Activated T-cell treated with anti-CD3 and anti-CD28 coated beads for 1 hour (primary cell): Measurements from ENCODE around the gene TBCC.
"Not testable (repeated sequence)": the region's sequence is repeated elsewhere in the genome, so short reads cannot be mapped to it uniquely, and the experiment has no call there.

Experiments used
- DNase-seq: peaks from one replicate; pipeline ENCODE4 v3.0.0-alpha.2; 2020; ENCODE audit warnings: low read depth

TBCC gene, protein sequence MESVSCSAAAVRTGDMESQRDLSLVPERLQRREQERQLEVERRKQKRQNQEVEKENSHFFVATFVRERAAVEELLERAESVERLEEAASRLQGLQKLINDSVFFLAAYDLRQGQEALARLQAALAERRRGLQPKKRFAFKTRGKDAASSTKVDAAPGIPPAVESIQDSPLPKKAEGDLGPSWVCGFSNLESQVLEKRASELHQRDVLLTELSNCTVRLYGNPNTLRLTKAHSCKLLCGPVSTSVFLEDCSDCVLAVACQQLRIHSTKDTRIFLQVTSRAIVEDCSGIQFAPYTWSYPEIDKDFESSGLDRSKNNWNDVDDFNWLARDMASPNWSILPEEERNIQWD

DNA sequence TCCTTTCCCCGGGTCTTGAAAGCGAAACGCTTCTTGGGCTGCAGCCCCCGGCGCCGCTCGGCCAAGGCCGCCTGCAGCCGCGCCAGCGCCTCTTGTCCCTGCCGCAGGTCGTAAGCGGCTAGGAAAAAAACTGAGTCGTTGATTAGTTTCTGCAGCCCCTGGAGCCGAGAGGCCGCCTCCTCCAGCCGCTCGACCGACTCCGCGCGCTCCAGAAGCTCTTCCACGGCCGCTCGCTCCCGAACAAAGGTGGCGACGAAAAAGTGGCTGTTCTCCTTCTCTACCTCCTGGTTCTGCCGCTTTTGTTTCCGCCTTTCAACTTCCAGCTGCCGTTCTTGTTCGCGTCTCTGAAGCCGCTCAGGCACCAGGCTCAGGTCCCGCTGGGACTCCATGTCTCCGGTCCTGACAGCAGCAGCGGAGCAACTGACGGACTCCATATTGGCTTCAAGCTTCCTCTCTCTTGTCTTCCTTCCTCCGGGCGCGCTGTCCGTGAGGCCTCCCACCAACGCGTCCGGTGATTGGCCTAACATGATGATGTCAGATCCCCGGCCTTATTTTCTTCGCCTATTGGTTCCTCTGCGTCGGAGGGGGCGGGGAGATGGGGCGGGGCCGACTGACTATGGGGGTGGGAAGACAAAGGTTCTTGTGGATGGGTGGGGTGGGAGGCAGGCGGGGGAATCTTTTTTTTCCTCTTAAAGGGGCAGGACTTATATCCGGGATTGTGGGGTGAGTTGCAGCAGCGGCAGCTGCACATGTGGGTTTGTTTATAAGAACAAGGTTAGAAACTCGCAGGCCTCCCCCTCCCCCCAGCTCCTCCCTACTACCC is at the start of gene TBCC:
Gene TBCC, minus strand, starts transcription at position 464 of the 823 bp plus-strand sequence. Its CDS starts 30 bp downstream, at position 434.
- DNase-seq = peak; percentile 89

GRCh38 chr6:42795651-42796050 is 49.7 kb upstream of the TBCC start:
- no peak for DNase-seq

- DNase-seq = no peak
These were observed 45.9 kb upstream of the TBCC start for GRCh38 chr6:42791706-42792320.

DNA sequence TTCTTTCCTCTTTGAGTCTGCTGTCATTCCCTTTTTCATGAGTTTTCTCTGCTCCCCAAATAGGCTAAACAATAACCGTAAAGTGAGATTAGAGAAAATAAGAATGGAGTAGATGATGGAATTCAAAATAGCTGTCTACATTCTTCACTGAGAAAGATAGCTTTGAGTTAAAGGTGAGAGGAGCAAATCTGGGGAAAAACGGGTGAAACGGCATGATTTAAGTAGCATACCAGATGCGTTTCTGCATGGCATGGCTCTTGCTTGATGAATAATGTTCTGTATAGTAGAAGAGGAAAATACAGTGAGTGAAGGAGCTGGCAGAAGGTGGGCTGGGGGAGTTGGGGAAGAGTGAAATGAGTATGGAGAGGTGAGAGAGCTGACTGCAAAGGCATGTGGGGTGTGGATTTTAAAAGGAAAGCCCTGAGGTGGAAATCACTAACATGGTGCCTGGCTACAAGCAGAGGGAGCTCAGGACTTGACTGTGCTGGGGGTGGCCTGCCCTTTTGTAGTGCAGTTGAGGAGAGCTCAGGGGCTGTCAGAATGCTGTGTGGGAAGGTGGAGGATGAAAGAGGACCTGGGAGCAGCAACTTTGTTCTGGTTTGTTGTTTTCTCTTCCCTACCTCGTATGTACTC is 44.8 kb upstream of the TBCC start:
- DNase-seq = no peak

DNA sequence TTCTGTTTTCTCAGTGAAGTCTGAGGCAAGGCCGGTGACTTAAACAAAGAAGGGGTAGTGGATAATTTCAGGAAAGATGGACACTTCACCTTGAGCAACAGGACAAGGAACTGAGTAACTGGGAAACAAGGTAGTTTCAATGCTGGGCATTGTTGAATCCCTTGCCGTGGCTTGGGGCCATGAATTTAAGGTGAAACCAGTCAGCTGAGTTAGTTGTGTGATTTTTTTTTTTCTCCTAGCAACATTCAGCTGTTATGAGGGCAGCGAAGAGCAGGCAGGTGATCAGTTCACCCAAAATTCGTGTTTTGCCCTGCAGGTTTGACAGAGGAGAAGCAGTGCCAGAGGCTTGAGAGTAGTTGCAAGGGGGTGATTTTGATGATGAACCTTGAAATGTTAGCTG is 42.8 kb upstream of the TBCC start:
- DNase-seq = no peak

DNA sequence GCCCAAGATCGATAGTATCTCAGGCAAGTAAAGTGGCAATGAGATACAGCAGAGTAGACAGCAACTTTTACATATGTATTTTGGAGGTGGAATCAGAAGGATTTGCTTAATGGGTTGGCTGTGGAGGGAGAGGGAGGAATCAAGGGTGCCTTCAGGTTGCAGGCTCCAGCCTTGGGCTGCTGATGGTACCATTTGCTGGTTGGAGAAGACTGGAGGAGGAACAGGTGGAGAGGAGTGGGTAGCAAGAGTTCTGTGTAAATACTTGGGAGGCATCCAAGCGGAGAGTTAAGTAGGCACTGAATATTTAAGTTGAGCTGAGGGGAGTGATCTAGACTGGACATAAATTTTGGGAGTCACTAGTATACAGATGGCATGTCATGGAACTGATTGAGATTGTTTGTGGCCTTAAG is 41.2 kb upstream of the TBCC start:
- no peak for DNase-seq

GRCh38 chr6:42786525-42786985 is 40.7 kb upstream of the TBCC start:
- DNase-seq = no peak

DNA sequence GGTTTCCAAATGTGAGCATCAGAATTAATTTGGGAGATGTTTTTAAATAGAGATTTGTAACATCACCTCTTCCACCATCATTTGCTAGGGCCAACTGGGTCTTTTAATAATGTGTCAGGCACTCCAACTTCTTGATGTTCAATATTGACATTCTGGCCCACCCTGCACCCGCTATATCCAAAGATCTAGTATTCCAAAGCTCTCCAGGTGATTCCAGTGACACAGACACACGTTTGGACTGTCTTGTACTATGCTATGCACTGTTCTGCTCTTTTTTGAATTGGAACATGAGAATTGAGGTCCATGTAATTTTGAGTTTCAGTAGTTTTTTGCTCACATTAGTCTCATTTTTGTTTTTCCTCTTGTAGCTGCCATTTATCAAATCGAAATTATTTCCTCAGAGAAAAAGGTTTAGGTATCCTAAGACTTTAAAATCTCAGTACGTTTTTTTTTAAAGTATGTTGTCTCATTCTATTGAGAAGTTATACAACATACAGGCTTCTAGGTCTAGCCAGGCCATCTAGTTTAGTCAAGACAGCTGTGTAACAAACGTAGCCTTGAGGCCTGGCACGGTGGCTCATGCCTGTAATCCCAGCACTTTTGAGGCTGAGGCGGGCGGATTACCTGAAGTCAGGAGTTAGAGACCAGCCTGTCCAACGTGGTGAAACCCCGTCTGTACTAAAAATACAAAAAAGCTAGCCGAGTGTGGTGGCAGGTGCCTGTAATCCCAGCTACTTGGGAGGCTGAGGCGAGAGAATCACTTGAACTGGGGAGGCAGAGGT is 39.0 kb upstream of the TBCC start:
- DNase-seq = no peak

DNA sequence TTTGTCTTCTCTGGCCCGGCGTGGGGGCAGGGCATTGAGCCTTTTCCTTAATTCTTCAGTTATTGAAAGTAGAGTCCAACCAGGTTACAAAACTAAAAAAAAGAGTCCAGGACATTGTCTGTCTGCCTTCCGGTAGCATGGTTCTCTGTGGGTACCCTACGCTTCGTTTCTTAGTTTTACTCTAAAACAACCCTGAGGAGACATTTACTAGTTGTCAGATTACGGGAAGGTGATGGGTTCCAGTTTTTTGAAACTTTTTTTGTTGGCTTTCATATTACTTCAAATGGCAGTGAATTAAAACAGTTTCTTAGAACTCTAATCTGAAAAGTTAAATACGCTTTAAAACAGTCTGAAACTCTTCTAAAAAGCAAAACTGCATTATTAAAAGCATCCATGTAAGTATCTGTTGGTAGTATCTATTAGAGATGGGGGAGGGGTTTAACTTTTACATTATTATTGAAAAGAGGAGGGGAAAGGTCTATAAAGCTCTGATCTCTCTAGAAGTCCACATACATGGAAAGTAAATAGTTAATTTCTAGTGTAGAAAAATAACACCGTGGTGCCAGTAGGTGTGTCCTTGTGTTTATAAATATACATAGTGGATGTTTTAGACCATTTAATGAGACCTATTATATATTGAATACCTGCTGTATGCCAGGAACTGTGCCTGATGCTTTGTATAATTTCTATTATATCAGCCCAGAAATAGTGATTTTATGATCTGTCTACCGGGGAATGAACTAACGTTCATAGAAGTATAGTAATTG is 38.2 kb upstream of the TBCC start:
- DNase-seq = no peak

GRCh38 chr6:42783177-42783875 is 37.4 kb upstream of the TBCC start:
- DNase-seq = peak; percentile 72

GRCh38 chr6:42782689-42783176 is 36.8 kb upstream of the TBCC start:
- DNase-seq = peak; percentile 71

DNA sequence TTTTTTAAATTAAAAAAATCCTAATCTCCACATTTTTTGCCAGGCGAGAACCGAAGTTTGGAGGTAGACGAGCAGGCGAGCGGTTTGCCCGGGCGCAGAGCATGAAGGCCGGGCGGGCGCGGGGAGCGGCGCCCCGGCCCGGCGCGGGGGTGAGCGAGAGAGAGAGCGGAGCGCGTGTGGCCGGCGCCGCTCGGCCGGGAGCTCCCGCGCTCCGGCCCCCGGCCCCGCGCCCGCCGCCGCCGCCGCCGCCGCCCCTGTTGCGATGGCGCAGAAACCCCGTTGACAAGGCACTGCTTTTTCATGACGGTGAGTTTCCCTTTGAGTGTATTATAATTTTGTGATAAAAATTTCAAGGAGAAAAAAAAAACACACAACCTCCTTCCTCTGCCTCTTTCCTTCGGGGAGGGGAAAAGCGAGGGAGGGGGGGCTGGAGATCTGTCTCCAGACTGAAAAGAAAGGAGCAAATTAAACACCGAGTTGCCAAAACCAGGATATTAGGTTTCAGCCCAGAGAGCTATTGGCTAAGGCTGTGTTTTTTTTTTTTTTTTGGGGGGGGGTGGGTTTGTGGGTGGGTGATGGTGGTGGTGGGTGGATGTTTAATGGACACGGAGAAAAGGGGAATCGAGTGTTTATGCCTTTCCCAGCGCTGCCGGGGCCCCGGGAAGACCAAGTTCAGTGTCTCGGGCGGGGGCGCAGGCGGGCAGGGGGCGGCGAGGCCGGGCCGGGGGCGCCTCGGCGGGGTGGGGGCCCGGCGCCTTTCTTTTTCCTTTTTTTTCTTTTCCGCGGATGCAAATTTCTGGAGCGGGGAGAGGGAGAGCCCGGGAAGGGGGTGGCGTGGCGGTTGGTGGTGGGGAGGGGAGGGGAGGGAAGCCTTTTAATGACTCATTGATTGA is 36.1 kb upstream of the TBCC start, which contains the start of gene BICRAL:
Gene BICRAL, plus strand, starts transcription at position 257 of the 893 bp plus-strand sequence. CDS start 39,971 bp downstream, outside the sequence.
- peak; percentile 67 for DNase-seq

- DNase-seq = no peak
These were observed 35.6 kb upstream of the TBCC start for GRCh38 chr6:42781546-42781795.

GRCh38 chr6:42779521-42779920 is 33.6 kb upstream of the TBCC start:
- DNase-seq = no peak

GRCh38 chr6:42778122-42778521 is 32.2 kb upstream of the TBCC start:
- no peak for DNase-seq

- no peak for DNase-seq
These were observed 31.4 kb upstream of the TBCC start for GRCh38 chr6:42777126-42777822.

- DNase-seq = not testable (repeated sequence)
These were observed 29.1 kb upstream of the TBCC start for GRCh38 chr6:42774821-42775487.

DNA sequence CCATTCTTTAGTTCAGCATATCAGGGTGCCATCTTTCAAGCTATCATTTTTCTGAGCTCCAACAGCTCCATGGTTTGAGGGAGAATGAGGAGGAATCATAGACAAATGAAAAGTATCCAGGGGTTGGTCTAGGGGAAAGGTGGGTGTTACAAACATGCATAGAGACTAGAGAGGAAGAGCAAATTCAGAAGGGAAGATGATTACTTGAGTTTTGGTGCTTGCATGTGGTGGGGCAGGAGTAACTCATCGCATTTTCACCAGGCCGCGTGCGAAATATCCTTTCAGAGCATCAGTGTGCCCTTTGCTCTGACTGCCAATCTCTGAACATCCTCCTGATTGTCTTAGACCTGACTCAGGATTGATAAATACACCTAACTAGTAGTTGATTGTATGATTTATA is 28.3 kb upstream of the TBCC start:
- DNase-seq = no peak
